GM18502 (cell line): ENCODE data around the gene PITPNC1.
A peak's percentile ranks its signal among the peaks of the same experiment; 100 is the strongest.

Experiments
- ATAC-seq: cut with Tn5 transposase; IDR thresholded peaks from one replicate; pipeline ENCODE4 v1.9.1; 2021; ENCODE audit warnings: mild to moderate bottlenecking; ENCODE audit not compliant: unreplicated experiment, poor library complexity

The PITPNC1 gene

DNA sequence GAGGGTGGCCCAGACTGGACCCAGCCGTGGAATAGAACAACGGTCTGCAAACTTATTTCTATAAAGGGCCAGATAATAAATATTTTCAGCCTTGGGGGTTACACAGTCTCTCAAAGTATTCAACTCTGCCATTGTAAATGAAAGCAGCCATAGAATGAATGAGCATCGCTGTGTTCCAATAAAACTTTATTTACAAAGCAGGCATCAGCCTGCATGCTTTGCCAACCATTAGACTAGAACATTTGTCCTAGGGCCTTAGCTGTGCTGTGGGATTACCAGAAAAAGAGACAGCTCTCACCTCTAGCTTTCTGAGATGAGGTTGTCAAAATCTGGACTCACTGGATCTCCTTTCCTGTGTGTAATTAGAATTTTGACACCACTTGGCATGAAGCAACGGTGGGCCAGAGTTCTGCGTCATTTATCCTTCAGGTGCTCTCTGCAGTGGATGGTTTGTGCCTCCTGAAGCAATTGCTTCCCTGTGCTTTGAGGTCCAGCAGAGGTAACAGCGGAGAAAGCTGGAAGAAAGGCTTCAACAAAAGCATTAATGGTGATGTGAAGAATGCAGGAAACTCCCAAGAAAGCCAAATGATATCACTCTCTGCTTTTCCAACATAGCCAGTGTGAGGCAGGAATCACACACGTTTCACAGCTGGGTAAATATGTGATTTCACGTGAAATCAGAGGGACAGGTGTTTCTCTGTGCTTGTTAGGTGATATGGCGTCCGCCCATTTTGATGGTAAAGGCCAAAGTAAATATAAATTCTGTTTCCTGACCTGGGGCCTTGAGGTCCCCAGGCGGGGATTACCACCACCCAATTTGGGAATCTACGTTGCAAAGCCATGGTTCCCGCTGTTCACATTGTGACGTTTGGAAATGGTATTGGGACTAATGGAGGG lies 148.4 kb downstream of the PITPNC1 start:
- ATAC-seq: no peak

DNA sequence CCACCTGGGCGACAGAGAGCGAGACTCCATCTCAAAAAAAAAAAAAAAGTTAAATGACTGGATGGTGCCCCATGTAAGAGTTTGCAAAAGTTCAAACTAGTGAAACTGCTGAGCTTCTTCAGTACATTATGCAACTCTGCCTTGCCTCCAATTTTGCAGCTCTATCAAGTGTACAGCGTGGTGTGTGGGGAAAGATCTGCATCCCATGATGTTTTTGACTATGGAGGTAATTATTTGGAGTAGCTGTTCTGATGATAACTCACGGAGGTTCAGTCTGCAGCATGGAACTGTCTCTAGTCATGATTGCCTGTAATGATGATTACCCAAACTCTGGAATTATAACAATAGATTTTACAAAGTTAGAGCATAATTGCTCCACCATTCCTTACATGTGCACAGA lies 149.6 kb downstream of the PITPNC1 start:
- no peak for ATAC-seq

DNA sequence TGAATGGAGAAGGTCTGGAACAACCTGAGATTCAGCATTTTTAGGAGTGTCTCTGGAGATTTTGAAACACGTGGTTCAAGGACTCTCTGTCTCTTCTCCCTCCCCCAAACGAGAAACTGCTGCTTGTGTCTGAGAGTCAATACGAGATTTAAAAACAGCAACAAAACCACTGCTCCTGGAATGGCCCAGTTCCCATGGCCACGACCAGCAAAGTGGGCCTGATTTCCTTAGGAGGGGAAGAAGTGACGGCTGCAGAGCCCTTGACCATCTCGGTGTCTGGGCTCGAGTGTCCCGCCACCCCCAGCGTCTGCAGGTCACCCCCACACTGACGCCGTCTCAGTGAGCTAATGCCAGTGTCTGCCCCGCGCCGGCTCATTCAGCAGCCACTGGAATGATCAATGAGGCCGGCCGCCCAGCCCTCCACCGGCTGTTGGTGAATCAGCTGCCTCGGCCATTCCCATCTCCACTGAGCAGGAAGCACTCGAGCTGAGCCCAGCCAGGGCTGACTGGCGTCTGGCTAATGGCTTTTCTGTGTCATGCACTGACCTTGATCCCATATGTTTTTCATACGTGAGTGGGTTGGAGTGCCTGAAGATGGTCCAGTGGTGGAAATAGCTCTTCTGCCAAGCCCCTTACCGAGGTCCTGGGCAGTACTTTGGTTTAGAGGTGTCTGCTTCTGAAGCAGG lies 151.8 kb downstream of the PITPNC1 start:
- ATAC-seq: no peak

DNA sequence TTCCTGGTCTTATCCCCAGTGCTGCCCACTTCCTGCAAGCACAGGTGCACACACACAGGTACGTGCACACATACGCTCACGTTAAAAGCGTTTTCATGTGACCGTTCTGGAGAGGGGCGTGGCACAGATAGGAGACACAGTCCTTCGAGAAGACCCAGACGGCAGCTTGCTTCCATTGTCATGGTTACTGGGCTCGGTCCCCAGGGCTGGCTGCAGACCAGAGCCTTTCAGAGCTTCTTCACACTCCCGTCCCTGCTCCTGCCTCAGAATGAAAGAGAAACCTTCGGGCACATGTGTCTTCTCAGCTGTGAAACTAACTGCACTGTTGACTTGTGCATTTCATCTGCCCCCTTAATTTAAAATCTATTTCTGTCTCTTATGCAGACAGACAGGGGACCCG lies 154.2 kb downstream of the PITPNC1 start:
- ATAC-seq: peak; percentile 91

DNA sequence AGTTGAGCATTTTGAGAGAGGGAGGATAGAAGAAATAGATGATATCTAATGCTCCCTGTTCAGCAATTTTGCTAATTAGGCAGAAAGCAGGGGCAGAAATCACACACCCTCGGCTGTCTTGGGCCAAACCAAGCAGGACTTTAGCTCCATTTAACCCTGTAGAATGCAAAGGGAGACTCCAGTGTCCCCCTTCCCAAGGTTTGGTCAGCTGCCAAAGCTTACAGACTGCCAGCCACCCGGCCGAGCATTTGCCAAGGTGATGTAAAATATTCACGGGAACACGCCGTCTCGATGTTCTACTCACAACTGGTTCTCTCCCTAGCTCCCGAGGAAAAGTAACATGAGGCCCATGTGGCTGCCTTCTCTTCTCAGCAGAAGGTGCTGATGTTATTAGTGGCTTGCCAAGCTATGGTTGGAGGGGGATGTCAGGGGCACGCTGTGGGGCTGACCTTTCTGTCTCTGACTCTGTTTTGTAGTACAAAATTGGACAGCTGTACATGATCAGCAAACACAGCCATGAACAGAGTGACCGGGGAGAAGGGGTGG lies 155.3 kb downstream of the PITPNC1 start:
- ATAC-seq: no peak

DNA sequence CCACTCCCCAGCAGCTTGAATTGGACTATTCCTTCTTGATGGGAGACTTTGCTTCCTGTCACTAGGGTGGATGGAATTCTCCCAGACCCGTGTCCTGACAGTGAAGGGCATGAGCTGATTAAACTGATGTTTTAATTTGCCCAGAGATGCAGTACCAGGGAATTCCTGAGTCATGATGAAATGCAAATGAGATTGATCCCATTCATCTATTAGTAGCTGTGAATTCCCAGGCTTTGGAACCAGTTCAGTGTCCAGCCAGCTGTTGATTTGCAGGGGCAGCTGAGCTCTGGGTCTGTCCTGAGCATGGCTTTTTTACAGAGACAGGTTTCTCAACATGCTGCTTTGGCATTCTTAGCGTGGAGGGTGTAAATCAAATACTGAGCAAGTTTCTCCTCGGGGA lies 157.9 kb downstream of the PITPNC1 start:
- no peak for ATAC-seq

DNA sequence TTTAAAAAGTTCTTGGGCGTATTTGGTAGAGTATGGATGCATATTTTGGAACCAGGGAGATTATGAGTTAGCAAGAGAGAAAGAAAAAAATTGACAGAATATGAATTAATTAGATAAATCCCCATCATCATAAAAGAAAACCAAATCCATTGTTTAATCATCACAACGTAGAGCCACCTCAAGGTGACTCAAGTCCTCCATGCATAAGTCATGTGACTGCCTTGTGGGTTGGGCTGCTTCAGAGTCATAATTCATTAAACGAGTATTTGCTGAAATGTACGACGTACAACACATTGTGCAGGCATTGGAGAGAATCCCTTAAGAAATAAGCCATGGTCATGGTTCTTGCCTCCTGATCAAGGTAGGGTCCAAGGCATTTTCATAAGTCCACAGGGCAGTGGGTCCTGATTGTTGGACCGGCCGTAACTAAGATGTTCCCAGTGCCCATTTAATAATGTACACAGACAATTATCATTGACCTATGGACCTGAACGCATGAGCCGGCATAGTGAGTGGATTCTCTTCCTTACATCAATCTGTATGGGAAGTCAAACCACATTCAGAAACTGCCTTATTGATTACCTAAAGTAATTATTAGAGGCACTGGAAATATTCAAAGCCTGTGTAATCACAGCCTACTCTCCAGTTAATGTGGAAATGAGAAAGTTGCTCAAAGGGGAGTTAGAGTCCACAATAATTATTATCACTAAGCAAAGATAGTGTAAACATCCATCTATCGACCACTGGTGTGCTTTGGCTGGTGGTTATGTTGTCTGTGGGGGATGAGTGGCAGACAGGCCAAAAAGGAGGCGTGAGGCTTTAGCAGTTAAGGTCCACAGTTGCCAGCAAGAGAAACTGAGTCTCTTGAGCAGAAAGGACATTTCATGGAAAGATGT lies 165.4 kb downstream of the PITPNC1 start:
- ATAC-seq: no peak

DNA sequence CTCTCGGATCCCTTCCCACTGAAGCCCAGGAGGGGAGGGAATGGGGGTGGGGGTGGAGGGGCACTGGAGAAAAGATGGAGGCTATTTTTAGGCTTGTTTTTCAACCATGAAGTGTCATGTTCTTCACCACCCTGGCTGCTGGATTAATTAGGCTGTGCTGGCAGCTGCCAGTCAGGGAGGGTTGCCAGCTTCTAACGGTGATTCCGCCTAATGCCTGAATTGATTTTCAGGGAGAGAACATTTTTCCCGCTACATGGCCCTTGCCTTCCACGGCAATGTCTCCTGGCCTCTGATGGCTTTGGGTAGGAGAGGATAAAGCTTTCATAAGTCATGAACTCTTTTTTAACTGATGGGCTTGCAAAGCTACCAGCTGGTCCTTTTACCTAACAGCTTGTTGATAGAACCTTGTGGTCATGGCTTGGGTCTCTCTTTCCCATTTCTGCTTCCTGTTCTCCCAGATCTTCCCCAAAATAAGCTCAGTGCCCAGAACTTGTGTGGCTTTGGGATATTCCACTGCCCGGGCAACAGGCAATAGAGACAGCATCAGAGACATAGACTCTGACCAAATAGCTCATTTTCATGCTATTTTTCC lies 167.4 kb downstream of the PITPNC1 start:
- ATAC-seq: no peak

DNA sequence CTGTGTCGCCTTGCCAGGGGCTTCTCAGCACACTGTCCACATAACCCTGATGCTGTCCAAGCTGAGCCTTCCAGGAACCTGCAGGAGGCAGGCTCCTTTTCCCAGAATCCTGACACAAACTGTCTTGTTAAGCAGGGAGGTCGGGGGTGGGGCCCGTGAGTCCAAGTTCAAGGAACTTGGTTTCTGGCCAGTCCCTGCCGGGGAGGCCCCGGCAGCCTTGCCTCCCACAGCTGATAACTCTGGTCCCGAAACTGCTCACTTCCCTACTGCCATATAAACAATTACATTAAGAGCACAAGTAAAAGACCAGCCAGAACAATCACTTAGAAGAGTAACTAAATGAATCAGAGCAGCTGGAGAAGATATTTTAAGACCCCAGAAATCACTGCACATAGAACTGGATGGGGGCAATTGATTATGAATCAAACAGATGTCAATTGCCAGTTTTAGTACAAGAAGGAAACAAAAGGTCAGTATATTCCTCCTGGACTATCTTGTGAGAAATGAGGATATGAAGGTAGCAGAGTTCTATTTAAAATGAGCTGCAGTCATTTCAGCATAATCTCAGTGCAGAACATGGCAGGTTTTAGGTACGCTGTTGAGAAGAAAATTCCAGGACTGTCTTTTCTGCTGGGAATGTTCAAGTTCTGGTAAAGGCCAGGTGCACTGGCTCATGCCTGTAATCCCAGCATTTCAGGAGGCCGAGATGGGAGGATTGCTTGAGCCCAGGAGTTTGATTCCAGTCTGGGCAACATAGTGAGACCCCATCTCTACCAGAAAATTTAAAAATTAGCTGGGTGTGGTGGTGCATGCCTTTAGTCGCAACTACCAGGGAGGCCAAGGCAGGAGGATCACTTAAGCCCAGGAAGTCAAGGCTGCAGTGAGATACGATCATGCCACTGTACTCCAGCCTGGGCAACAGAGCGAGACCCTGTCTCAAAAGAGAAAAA lies 169.8 kb downstream of the PITPNC1 start:
- peak; percentile 96 for ATAC-seq

DNA sequence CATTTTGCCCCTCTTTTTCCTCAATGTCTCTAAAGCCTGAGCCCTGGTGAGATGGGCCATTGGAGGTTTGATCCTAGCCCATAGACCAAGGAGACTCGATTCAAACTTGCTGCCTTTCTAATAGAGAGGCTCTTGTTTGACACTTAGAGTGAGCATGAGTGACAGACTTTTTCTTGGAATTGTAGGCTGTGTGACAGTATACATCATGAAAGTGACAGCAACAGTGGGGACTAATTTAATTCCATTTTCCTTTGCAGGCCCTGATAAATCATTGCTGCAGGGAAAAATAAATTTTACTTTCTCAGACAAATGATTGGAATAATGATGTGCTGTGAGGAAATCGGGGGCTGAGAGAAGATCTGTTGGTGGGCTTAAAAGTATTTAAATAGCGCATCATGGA lies 171.6 kb downstream of the PITPNC1 start:
- ATAC-seq: no peak

DNA sequence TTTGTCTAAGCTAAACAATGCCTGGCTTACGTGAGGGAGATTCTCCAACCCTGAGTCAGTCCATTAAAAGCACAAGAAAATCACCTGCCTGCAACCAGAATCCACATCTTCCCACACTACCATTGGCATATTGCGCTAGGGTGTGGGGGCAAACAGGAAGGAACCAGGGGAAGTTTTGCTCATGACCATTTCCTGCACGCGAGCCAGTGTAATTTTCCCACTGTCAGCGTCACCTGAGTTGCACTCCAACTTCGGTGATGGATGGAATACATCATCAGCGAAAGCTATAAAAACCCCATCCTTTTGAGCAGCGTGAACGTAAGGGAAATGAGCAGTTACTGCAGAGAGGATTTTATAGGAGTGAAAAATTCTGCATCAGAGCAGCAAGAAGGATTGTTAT lies 172.7 kb downstream of the PITPNC1 start:
- ATAC-seq: no peak

DNA sequence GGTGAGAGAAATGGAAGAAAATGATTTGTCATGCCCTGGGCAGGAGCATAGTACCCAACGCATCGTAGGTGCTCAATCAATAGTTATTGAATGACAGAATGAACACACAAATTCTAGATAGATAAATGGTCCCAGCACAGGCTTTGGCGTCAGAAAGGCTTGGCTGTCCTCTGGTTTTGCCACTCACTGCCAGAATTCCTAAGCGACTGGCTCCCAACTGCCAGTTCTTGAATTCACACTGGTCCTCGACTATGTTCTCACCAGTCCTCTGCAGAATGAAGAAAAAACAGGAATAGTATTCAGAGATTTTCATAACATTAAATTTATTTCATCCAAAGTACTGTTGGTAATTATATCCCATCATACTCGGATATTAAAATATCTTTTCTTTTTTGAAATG lies 177.6 kb downstream of the PITPNC1 start:
- ATAC-seq: no peak

DNA sequence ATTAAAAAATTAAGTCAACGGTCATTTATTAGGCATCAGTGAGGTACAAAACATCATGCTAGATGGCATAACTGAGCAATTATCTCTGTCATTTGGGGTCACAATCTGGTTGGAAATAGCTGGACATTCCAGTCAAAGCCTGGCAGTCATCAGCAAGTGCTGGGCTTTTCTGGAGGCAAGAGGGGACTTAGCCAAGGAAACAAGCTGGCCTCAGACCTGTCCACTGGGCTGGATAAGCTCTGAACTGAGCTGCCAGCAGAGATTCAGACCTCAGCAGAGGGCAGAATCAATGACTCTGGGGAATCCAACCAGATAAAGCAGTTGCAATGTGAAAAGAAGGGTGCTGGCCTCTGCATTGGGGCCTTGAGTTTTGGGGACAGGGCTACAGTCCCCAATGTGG lies 178.8 kb downstream of the PITPNC1 start:
- ATAC-seq: no peak

DNA sequence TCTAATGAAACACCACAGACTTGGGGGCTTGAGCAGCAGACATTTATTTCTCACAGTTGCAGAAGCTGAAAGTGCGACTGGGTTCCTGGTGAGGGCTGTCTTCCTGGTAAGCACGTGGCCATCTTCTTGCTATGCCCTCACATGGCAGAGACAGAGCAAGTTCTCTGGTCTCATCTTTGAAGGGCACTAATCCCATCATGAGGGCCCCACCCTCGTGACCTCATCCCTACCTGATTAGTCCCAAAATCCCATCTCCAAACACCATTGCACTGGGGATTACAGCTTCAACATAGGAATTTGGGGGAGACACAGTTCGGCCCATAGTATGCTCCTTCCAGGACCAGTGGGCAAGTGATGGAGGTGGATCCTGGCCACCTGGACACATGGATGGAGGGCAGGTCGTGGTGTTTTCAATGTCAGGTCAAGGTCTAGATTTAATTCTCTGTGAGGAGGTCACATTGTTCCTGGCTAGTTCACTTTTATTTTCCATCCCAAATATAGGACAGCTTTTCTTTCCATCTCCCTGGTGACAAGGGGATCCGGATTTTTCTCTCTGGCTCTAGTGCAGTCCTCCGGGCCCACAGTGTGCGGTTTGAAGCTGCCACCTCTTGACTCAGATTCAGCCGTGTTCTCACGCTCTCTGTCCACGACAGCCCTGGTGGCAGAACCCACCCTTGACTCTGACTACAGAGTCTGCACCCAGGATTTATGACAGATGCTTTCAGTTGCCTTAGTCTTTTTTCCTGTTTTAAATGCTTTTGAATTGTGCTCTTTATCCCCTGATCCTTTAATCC lies 180.2 kb downstream of the PITPNC1 start:
- ATAC-seq: no peak

DNA sequence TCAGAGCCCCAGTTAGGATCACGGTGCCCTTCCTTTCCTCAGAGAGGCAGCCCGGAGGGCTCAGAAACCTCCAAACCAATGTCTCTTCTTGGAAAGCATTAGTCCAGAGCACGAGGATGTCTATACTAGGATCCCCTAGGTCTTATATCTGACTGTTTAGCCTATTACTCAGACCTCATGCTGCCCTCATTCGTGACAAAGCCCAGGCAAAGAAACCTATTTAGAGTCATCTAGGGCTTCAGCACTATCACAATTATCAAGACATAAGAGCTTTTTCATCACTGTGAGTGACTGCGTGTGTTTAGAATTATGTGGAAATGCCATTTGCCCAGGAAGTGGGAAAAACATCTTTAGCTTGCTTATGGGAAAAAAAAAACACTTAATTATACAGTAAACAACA lies 180.8 kb downstream of the PITPNC1 start:
- no peak for ATAC-seq

DNA sequence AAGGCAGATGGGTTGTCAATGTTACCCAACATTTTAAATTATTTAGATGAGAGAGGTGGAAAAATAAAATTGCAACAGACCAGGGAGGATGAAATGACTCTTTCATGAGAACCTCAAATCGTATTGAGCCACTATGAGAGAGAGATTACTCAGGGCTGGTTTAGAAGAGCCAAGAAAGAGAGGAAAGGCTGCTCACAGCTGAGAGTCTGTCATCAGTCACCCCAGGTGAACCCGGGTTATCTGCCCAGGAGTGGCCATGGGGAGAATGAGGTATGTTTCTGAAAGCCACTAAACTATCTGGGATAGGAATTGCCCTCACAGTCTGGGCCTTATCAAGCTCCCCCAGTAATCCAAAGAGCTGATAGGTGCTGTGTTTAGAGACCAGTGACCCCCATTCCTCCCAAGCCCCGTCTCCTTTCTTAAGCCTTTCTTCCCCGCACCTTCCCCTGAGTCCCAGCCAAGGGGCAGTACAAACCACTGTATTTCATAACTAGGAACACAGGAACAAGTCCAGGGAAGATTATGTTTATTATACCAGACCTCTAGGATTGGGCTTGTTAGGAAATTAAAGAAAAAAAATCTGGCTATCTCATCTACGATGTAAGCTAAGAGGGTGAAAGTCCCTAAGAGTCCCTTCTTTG lies 181.8 kb downstream of the PITPNC1 start:
- no peak for ATAC-seq

DNA sequence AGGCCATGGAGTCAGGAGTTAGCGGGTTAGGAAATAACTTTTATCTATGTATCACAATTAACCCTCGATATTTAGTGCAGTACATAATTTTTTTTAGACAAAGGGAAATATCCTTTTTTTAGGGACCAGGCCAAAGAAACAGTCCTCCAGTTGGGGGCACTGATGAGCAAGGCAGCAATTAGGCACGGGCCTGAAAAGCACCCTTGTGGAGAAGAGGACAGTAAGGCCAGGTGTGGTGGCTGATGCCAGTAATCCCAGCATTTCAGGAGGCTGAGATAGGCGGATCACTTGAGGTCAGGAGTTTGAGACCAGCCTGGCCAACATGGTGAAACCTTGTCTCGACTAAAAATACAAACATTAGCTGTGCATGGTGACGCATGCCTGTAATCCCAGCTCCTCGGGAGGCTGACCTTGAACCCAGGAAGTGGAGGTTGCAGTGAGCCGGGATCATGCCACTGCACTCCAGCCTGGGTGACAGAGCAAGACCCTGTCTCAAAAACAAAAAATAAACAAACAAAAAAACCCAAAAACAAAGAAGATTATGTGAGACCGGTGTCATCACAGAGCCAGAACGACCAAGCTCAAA lies 182.4 kb downstream of the PITPNC1 start:
- ATAC-seq: no peak
